Keratinocyte (primary cell): ENCODE data around the gene WNK2. TPM values are rescaled to one million over a fixed set of nuclear protein-coding genes. Genes with fewer than 3 reads are reported as not detected.

Experiments
- DNase-seq: peaks from one replicate; pipeline ENCODE4 v3.0.0-alpha.2; 2011; ENCODE audit warnings: low read depth, missing footprints, low spot score
- FAIRE-seq: peaks from 2 replicates; lab custom pipeline; 2011; peaks lifted over from hg19 to GRCh38; lab: Jason Lieb, UNC
- H2AFZ ChIP-seq: 2 replicates; pipeline ENCODE4 v1.6.0; 2012; ENCODE audit warnings: low read length, control low read depth, inconsistent platforms; ENCODE audit not compliant: control insufficient read depth
- H3K27ac ChIP-seq: 2 replicates; pipeline ENCODE4 v1.5.1; 2011; ENCODE audit warnings: low read length; ENCODE audit not compliant: control insufficient read depth, insufficient read depth
- H3K27me3 ChIP-seq: 3 replicates; pipeline ENCODE4 v1.6.0; 2011; ENCODE audit warnings: low read length; ENCODE audit not compliant: control insufficient read depth, insufficient read depth; ENCODE audit errors: extremely low read depth
- H3K36me3 ChIP-seq, 2 experiments: 2 replicates in 1 of 2; 3 replicates in 1 of 2; pipeline ENCODE4 v1.5.1; 2011; ENCODE audit warnings: low read length in 2 of 2, mild to moderate bottlenecking in 1 of 2; ENCODE audit not compliant: control insufficient read depth in 2 of 2, insufficient read depth in 2 of 2; ENCODE audit errors: extremely low read depth in 1 of 2
- H3K4me1 ChIP-seq: 3 replicates; pipeline ENCODE4 v1.5.1; 2011; ENCODE audit warnings: low read length; ENCODE audit not compliant: control insufficient read depth, insufficient read depth; ENCODE audit errors: extremely low read depth
- H3K4me2 ChIP-seq: 3 replicates; pipeline ENCODE4 v1.6.0; 2011; ENCODE audit warnings: low read depth, low read length; ENCODE audit not compliant: control insufficient read depth, insufficient read depth; ENCODE audit errors: extremely low read depth
- H3K4me3 ChIP-seq, 3 experiments: fragments of 200-600 bp in 1 of 3; sonication (generic) in 1 of 3; 2 replicates in 2 of 3; 3 replicates in 1 of 3; pipeline ENCODE4 v1.5.1; 2011 to 2016; ENCODE audit warnings: low read length in 3 of 3, mild to moderate bottlenecking in 3 of 3, control low read depth in 2 of 3, inconsistent platforms in 1 of 3, low read depth in 1 of 3, mixed read lengths in 1 of 3, mixed run types in 1 of 3, moderate library complexity in 1 of 3; ENCODE audit not compliant: control insufficient read depth in 2 of 3, insufficient read depth in 2 of 3; ENCODE audit errors: extremely low read depth in 1 of 3
- H3K79me2 ChIP-seq: 2 replicates; pipeline ENCODE4 v1.6.0; 2012; ENCODE audit warnings: low read length; ENCODE audit not compliant: control insufficient read depth, insufficient read depth
- H3K9ac ChIP-seq: 3 replicates; pipeline ENCODE4 v1.6.0; 2011; ENCODE audit warnings: low read length; ENCODE audit not compliant: control insufficient read depth, insufficient read depth; ENCODE audit errors: extremely low read depth
- H3K9me1 ChIP-seq: 3 replicates; pipeline ENCODE4 v1.6.0; 2011; ENCODE audit warnings: low read length; ENCODE audit not compliant: control insufficient read depth, insufficient read depth; ENCODE audit errors: extremely low read depth
- H3K9me3 ChIP-seq: 2 replicates; pipeline ENCODE4 v1.5.1; 2012; ENCODE audit warnings: low read depth, low read length; ENCODE audit not compliant: control insufficient read depth
- H4K20me1 ChIP-seq: 3 replicates; pipeline ENCODE4 v1.6.0; 2011; ENCODE audit warnings: low read length; ENCODE audit not compliant: control insufficient read depth, insufficient read depth; ENCODE audit errors: extremely low read depth
- EZH2 ChIP-seq: IDR thresholded peaks from one replicate; pipeline ENCODE4 v1.6.1; 2012; ENCODE audit warnings: inconsistent platforms, mild to moderate bottlenecking, low read length, moderate library complexity
- dilution Hi-C: fragments of 300-500 bp; cut with MboI; formaldehyde crosslinking; loops from one replicate; pipeline ENCODE4 v1.7.0; 2020; ENCODE audit warnings: low sequenced_read_pairs; ENCODE audit not compliant: extremely low pct_ligation_motif_present
- polyA plus RNA-seq, 5 experiments: library from polyadenylated mRNA; depleted of rRNA in 3 of 5; stranded (reverse) in 3 of 5; stranded (forward) in 1 of 5; unstranded in 1 of 5; fragments of >200 nt; gene quantifications; 1 replicate in 1 of 5; 2 replicates in 3 of 5; 3 replicates in 1 of 5; pipeline versions ENCODE4 v1.2.1 to v1.2.3, GENCODE V29; 2011 to 2012; ENCODE audit warnings: missing spikeins in 2 of 5, low read depth in 1 of 5, low replicate concordance in 1 of 5
- TF ChIP-seq, protein P1 (sequence below), 3 experiments: IDR thresholded peaks in 1 of 3; conservative IDR thresholded peaks in 1 of 3; optimal IDR thresholded peaks in 1 of 3; 2 replicates in 2 of 3; 3 replicates in 1 of 3; pipeline versions ENCODE3 to v1.5.1; 2011; ENCODE audit warnings: low read length in 3 of 3, mild to moderate bottlenecking in 3 of 3, moderate library complexity in 2 of 3, control low read depth in 1 of 3, inconsistent platforms in 1 of 3; ENCODE audit not compliant: insufficient read depth in 2 of 3; ENCODE audit errors: extremely low read depth in 1 of 3

WNK2 gene
- polyA plus RNA-seq, 1 donor (not counting 4 experiments of a cell fraction or from before 2014, with no cell fraction given), result not detected

DNA sequence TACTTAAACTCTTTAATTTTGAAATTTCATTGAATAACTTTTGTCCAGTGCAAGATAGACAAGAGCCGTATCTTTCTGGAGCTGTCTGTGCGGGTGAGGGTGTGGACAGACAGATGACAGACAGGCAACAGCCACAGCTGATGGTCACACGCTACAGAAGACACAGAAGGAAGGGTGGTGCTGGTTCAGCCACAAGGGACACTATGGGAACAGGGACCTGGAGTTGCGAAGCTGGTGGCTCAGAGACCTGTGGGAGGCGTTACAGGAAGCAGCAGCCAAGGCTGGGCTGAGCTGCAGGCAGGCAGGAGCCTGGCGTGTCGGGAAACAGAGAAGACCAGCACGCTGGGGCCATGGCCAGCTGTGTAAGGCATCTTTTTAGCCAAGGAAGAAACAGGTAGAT lies 104.4 kb downstream of the WNK2 start:
- Histone ChIP-seq H3K4me1 (no peaks in the 10 kb centered on the region), H3K36me3 (no peaks in the 10 kb centered on the region), H4K20me1 (no peaks in the 10 kb centered on the region), H3K9me1 (no peaks in the 10 kb centered on the region), H2AFZ (no peak overlapping the region), H3K4me3 (no peak overlapping the region), H3K27me3 (peaks cover 7% of the 10 kb centered on the region), H3K27ac (no peak overlapping the region), H3K79me2 (no peaks in the 10 kb centered on the region), H3K9ac (no peak overlapping the region), H3K4me2 (no peak overlapping the region), H3K9me3 (no peaks in the 10 kb centered on the region)
- no peak for DNase-seq
- dilution Hi-C loops, result loop anchor here (10.0 kb wide), 1 partner anchor 134 kb away; no protein-coding TSS in a partner anchor
- TF ChIP-seq EZH2, result no peak
- TF ChIP-seq, protein P1, sequence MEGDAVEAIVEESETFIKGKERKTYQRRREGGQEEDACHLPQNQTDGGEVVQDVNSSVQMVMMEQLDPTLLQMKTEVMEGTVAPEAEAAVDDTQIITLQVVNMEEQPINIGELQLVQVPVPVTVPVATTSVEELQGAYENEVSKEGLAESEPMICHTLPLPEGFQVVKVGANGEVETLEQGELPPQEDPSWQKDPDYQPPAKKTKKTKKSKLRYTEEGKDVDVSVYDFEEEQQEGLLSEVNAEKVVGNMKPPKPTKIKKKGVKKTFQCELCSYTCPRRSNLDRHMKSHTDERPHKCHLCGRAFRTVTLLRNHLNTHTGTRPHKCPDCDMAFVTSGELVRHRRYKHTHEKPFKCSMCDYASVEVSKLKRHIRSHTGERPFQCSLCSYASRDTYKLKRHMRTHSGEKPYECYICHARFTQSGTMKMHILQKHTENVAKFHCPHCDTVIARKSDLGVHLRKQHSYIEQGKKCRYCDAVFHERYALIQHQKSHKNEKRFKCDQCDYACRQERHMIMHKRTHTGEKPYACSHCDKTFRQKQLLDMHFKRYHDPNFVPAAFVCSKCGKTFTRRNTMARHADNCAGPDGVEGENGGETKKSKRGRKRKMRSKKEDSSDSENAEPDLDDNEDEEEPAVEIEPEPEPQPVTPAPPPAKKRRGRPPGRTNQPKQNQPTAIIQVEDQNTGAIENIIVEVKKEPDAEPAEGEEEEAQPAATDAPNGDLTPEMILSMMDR (optimal IDR thresholded peaks at IDR 0.05 in 1 of 3, IDR thresholded peaks at IDR 0.05 in 1 of 3, conservative IDR thresholded peaks at IDR 0.05 in 1 of 3; ENCODE audit: extremely low read depth in 1 of 3, insufficient read depth in 2 of 3, low read length in 3 of 3), result no peak
- FAIRE-seq, result no peak

DNA sequence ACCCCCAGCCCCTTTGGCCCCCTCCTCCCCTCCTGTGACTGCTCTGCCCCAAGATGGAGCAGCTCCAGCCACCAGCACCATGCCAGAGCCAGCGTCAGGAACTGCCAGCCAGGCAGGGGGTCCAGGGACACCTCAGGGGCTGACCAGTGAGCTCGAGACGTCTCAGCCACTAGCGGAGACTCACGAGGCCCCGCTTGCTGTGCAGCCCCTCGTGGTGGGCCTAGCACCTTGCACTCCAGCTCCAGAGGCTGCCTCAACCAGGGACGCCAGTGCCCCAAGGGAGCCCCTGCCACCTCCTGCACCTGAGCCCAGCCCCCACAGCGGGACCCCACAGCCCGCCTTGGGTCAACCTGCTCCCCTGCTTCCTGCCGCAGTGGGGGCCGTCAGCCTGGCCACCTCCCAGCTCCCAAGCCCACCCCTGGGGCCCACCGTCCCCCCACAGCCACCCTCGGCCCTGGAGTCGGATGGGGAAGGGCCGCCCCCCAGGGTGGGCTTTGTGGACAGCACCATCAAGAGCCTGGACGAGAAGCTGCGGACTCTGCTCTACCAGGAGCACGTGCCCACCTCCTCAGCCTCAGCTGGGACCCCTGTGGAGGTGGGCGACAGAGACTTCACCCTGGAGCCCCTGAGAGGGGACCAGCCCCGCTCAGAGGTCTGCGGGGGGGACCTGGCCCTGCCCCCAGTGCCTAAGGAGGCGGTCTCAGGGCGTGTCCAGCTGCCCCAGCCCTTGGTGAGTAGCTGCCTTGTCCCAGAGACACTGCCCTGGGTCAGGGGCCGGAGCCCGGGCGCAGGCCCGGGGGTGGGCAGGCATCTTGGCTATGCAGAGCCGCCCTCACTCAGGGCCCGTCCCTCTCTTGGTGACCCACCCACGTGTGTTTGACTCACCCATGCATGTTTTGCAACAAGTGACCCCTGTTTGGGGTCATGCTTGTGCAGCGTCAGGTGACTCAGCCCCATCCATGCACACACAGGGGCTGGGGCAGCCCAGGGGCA lies 105.2 kb downstream of the WNK2 start:
- H3K27ac ChIP-seq, result no peak overlapping the region
- FAIRE-seq, result no peak
- peaks cover 11% of the 10 kb centered on the region for H3K27me3 ChIP-seq
- H3K9me1 ChIP-seq, result no peaks in the 10 kb centered on the region
- H3K4me3 ChIP-seq, result no peak overlapping the region
- H4K20me1 ChIP-seq, result no peaks in the 10 kb centered on the region
- no peak overlapping the region for H3K9ac ChIP-seq
- dilution Hi-C loops, result loop anchor here (10.0 kb wide), 1 partner anchor 134 kb away; no protein-coding TSS in a partner anchor
- no peaks in the 10 kb centered on the region for H3K9me3 ChIP-seq
- no peaks in the 10 kb centered on the region for H3K36me3 ChIP-seq
- H2AFZ ChIP-seq, result no peak overlapping the region
- H3K79me2 ChIP-seq, result no peaks in the 10 kb centered on the region
- H3K4me2 ChIP-seq, result no peak overlapping the region
- no peak for TF ChIP-seq EZH2
- TF ChIP-seq, protein P1 (optimal IDR thresholded peaks at IDR 0.05 in 1 of 3, IDR thresholded peaks at IDR 0.05 in 1 of 3, conservative IDR thresholded peaks at IDR 0.05 in 1 of 3; ENCODE audit: extremely low read depth in 1 of 3, insufficient read depth in 2 of 3, low read length in 3 of 3), result no peak
- H3K4me1 ChIP-seq, result no peaks in the 10 kb centered on the region
- no peak for DNase-seq
